IPS-NIHi7 (cell line): ENCODE measurements around the gene GPX1.

Experiments
- DNase-seq: peaks from one replicate; pipeline ENCODE4 v3.0.0; 2012; ENCODE audit warnings: mixed read lengths; ENCODE audit errors: extremely low spot score

GPX1 gene

GRCh38 chr3:49313896-49314688 is 44.1 kb downstream of the GPX1 start:
- no peak for DNase-seq

GRCh38 chr3:49311283-49311682 is 46.9 kb downstream of the GPX1 start:
- DNase-seq = no peak

GRCh38 chr3:49310677-49311076 is 47.5 kb downstream of the GPX1 start:
- no peak for DNase-seq
